HG03103 (cell line): ENCODE results near the gene WNT16.

Source experiments
- ATAC-seq: cut with Tn5 transposase; IDR thresholded peaks from one replicate; pipeline ENCODE4 v1.9.1; 2021; ENCODE audit warnings: low read depth; ENCODE audit not compliant: unreplicated experiment

WNT16 gene

DNA sequence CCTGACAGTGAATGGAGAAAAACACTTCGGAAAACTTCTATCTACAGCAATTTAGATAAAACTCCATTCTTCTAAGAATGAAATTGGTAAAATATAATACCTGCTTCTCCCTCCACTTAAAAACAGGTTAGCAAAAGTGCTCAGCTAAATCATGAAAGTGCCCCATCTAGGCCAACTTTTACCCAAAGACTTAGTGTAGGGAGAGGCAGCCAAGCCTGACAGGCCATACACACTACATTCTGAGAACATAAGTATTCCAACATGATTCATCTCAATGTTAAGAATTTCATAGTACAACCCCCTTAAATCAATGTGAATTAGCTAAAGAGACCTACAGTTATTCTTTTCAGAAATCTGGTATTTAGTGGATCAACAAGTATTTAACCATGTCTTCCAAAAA is 60.1 kb downstream of the WNT16 start:
- no peak for ATAC-seq

- ATAC-seq = no peak
Observed at GRCh38 chr7:121390109-121390508, 61.3 kb downstream of the WNT16 start.

DNA sequence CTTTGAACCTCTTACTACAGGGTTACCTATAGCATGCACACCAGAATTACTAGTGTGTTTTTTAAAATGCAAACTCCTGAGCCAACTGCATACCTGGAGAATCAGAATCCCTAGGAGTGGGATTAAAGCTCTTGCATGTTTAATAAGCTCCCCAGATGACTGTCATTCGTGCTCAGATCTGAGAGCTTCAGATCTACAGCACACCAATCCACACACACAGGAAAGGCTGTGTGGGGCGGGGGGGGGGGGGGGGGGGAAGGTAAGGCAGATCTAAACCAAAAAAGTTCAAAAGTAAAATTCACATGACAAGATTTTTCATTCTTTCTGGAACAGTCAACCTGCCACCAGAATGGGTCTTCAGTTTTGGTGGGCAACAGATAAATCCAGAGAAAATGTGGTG is 61.8 kb downstream of the WNT16 start:
- no peak for ATAC-seq
